NCI-H526 (cell line): ENCODE results near the gene ACTRT2.
A peak's percentile ranks its signal among the peaks of the same experiment; 100 is the strongest.

ENCODE experiments used
- DNase-seq, 2 experiments: peaks; one replicate each; lab custom pipeline; 2025; lab: John Stamatoyannopoulos, UW

The ACTRT2 gene

GRCh38 chr1:3003039-3003940, 18.0 kb upstream of the ACTRT2 start:
- DNase-seq, result no peak

GRCh38 chr1:3003941-3004270, 17.4 kb upstream of the ACTRT2 start:
- no peak for DNase-seq

- DNase-seq, result no peak
These were observed 16.7 kb upstream of the ACTRT2 start for GRCh38 chr1:3004285-3005205.

- DNase-seq, result no peak
These were observed 15.5 kb upstream of the ACTRT2 start for GRCh38 chr1:3005771-3006170.

GRCh38 chr1:3007298-3008147, 13.7 kb upstream of the ACTRT2 start:
- DNase-seq, result no peak

GRCh38 chr1:3009021-3009420, 12.2 kb upstream of the ACTRT2 start:
- no peak for DNase-seq

GRCh38 chr1:3009556-3009955, 11.7 kb upstream of the ACTRT2 start:
- DNase-seq, result no peak

GRCh38 chr1:3011127-3011526, 10.1 kb upstream of the ACTRT2 start:
- DNase-seq, result no peak

- DNase-seq, result no peak
These were observed 9.4 kb upstream of the ACTRT2 start for GRCh38 chr1:3011631-3012455.

- peak in 1 of 2 experiments; percentile 43 for DNase-seq
These were observed 8.6 kb upstream of the ACTRT2 start for GRCh38 chr1:3012456-3013291.

GRCh38 chr1:3013371-3014049, 7.8 kb upstream of the ACTRT2 start:
- DNase-seq, result peak in 1 of 2 experiments; percentile 4

- DNase-seq, result no peak
These were observed 7.2 kb upstream of the ACTRT2 start for GRCh38 chr1:3014050-3014440.

- no peak for DNase-seq
These were observed 6.6 kb upstream of the ACTRT2 start for GRCh38 chr1:3014443-3015268.

- no peak for DNase-seq
These were observed 6.0 kb upstream of the ACTRT2 start for GRCh38 chr1:3015269-3015635.

- no peak for DNase-seq
These were observed 5.5 kb upstream of the ACTRT2 start for GRCh38 chr1:3015744-3016143.

- DNase-seq, result no peak
These were observed 4.4 kb upstream of the ACTRT2 start for GRCh38 chr1:3016641-3017439.

- no peak for DNase-seq
These were observed 3.7 kb upstream of the ACTRT2 start for GRCh38 chr1:3017440-3018050.
